ENCODE data around the gene ATP6V0A4.

GRCh38 chr7:138816650-138817049 lies 18.7 kb upstream of the ATP6V0A4 start:
- TF ChIP-seq EZH2 (IDR thresholded peaks at IDR 0.05; ENCODE audit: borderline replicate concordance, low read length) (no peak), CTCF (IDR thresholded peaks at IDR 0.05; ENCODE audit: low read length) (no peak)
